Glutamatergic neuron (in vitro differentiated cells): ENCODE results near the gene RHOF. TPM values are rescaled to one million over a fixed set of nuclear protein-coding genes. Genes with fewer than 3 reads are reported as not detected.

ENCODE experiments used
- DNase-seq: peaks from one replicate; pipeline ENCODE4 v3.0.0; 2022
- H3K27ac Mint-ChIP-seq: one replicate; pipeline ENCODE4 v1.8.0; 2020; ENCODE audit warnings: mild to moderate bottlenecking, mixed read lengths, inconsistent platforms; ENCODE audit not compliant: unreplicated experiment
- H3K27me3 Mint-ChIP-seq: one replicate; pipeline ENCODE4 v1.8.0; 2020; ENCODE audit warnings: mild to moderate bottlenecking, moderate library complexity, mixed read lengths, inconsistent platforms; ENCODE audit not compliant: unreplicated experiment
- H3K36me3 Mint-ChIP-seq: one replicate; pipeline ENCODE4 v1.8.0; 2020; ENCODE audit warnings: mild to moderate bottlenecking, mixed read lengths, inconsistent platforms; ENCODE audit not compliant: unreplicated experiment
- H3K4me1 Mint-ChIP-seq: one replicate; pipeline ENCODE4 v1.8.0; 2020; ENCODE audit warnings: mild to moderate bottlenecking, low read depth, mixed read lengths, inconsistent platforms; ENCODE audit not compliant: unreplicated experiment
- H3K4me3 Mint-ChIP-seq: one replicate; pipeline ENCODE4 v1.8.0; 2020; ENCODE audit warnings: mild to moderate bottlenecking, mixed read lengths, inconsistent platforms; ENCODE audit not compliant: unreplicated experiment
- H3K9me3 Mint-ChIP-seq: one replicate; pipeline ENCODE4 v1.8.0; 2020; ENCODE audit warnings: mild to moderate bottlenecking, moderate library complexity, mixed read lengths, inconsistent platforms; ENCODE audit not compliant: unreplicated experiment
- total RNA-seq: library from RNA; stranded (reverse); fragmentation: NEBNext Ultra II Directional; extraction: Animal tissue kit (Norgen Biotek cat#: 25700); gene quantifications from one replicate; pipeline ENCODE4 v1.2.1, GENCODE V29; 2021; ENCODE audit not compliant: unreplicated experiment
- TF ChIP-seq, protein P1 (sequence below): fragments of 200-600 bp; sonication (generic); IDR thresholded peaks from one replicate; pipeline ENCODE4 v1.5.0; 2021; ENCODE audit not compliant: partially characterized antibody, unreplicated experiment

Gene RHOF
- total RNA-seq, 1 donor from 2014 or later, result 31.1 TPM

DNA sequence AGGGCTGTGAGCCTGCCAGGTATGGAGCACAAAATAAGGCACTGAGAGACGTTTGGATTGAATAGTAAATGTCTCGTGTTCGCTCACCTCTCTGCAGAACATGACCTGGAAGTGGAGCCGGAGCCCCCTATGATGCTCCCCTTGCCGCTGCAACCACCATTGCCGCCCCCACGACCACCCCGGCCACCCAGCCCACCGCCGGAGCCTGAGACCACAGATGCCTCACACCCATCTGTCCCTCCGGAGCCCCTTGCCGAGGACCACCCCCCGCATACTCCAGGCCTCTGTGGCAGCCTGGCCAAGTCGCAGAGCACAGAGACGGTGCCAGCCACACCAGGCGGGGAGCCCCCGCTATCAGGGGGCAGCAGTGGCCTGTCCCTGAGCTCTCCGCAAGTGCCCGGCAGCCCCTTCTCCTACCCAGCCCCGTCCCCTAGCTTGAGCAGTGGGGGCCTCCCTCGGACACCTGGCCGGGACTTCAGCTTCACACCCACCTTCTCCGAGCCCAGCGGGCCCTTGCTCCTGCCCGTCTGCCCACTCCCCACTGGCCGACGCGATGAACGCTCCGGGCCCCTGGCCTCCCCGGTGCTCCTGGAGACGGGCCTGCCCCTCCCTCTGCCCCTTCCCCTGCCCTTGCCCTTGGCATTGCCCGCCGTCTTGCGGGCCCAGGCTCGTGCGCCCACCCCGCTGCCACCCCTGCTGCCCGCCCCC is 29.1 kb upstream of the RHOF start:
- Mint-ChIP-seq H3K4me1 (no peaks in the 10 kb centered on the region), H3K36me3 (no peaks in the 10 kb centered on the region), H3K27me3 (peaks cover 7% of the 10 kb centered on the region), H3K27ac (no peak overlapping the region), H3K4me3 (no peak overlapping the region), H3K9me3 (peaks cover 7% of the 10 kb centered on the region)
- TF ChIP-seq, protein P1, sequence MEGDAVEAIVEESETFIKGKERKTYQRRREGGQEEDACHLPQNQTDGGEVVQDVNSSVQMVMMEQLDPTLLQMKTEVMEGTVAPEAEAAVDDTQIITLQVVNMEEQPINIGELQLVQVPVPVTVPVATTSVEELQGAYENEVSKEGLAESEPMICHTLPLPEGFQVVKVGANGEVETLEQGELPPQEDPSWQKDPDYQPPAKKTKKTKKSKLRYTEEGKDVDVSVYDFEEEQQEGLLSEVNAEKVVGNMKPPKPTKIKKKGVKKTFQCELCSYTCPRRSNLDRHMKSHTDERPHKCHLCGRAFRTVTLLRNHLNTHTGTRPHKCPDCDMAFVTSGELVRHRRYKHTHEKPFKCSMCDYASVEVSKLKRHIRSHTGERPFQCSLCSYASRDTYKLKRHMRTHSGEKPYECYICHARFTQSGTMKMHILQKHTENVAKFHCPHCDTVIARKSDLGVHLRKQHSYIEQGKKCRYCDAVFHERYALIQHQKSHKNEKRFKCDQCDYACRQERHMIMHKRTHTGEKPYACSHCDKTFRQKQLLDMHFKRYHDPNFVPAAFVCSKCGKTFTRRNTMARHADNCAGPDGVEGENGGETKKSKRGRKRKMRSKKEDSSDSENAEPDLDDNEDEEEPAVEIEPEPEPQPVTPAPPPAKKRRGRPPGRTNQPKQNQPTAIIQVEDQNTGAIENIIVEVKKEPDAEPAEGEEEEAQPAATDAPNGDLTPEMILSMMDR, result no peak
- no peak for DNase-seq

DNA sequence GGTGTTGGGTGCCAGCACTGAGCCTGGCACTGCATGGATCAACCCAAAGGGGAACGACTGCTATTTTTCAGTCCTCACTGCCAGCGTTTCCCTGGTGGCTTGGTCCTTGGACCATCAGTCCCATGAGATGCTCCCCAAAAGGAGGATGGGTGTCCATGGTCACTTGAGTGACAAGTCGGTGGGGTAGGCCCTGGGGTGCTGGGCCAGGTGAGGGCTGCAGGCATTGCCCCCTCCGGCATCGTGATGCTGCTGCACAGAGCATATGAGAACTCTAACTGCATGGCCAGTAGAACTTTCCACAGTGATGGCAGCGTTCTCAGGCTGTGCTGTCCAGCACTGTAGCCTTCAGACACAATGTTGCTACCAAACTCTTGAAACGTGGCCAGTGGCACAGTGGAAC is 26.6 kb upstream of the RHOF start:
- no peak overlapping the region for H3K27ac Mint-ChIP-seq
- H3K36me3 Mint-ChIP-seq, result no peaks in the 10 kb centered on the region
- H3K27me3 Mint-ChIP-seq, result peaks cover 4% of the 10 kb centered on the region
- TF ChIP-seq, protein P1, result no peak
- H3K4me3 Mint-ChIP-seq, result no peak overlapping the region
- no peaks in the 10 kb centered on the region for H3K4me1 Mint-ChIP-seq
- no peak for DNase-seq
- H3K9me3 Mint-ChIP-seq, result peaks cover 5% of the 10 kb centered on the region

DNA sequence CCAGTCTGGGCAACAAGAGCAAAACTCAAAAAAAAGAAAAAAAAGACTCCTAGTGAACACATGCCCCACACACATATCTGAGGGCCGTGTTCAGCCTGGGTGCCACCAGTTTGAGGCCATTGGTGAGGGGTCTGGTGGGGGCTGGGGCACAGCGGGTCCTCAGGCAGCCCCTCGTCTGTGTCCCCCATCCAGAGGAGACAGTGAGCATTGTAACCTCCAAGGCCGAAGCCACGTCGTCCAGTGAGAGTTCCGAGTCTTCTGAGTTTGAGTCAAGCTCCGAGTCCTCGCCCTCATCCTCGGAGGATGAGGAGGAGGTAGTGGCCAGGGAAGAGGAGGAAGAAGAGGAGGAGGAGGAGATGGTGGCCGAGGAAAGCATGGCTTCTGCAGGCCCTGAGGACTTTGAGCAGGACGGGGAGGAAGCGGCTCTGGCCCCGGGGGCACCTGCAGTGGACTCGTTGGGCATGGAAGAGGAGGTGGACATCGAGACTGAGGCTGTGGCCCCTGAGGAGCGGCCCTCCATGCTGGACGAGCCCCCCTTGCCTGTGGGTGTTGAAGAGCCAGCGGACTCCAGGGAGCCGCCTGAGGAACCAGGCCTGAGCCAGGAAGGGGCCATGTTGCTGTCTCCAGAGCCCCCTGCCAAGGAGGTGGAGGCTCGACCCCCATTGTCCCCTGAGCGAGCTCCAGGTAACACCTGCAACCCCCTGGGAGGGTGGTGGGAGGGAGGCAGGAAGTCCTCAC is 25.9 kb upstream of the RHOF start:
- Mint-ChIP-seq H3K9me3 (peaks cover 5% of the 10 kb centered on the region), H3K4me1 (no peaks in the 10 kb centered on the region), H3K4me3 (no peak overlapping the region), H3K36me3 (no peaks in the 10 kb centered on the region), H3K27me3 (peaks cover 2% of the 10 kb centered on the region), H3K27ac (no peak overlapping the region)
- TF ChIP-seq, protein P1, result no peak
- no peak for DNase-seq

DNA sequence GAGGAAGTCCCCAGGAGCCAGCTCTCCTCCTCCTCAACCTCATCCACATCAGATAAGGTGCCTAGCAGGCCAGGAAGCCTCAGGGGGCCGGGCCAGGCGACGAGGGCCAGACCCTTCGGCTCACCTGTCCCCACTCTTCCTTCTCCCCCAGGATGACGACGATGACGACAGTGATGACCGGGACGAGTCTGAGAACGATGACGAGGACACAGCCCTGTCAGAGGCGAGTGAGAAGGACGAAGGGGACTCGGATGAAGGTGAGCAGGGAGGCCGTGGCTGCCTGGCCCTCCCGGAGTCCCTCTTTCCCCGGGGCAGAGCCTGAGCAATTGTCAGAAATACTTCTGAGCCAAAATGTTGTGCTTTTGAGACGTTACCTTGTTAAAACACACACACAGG is 24.2 kb upstream of the RHOF start:
- no peaks in the 10 kb centered on the region for H3K36me3 Mint-ChIP-seq
- DNase-seq, result no peak
- H3K9me3 Mint-ChIP-seq, result peaks cover 8% of the 10 kb centered on the region
- H3K4me3 Mint-ChIP-seq, result no peak overlapping the region
- peaks cover 8% of the 10 kb centered on the region for H3K27me3 Mint-ChIP-seq
- TF ChIP-seq, protein P1, result no peak
- no peak overlapping the region for H3K27ac Mint-ChIP-seq
- H3K4me1 Mint-ChIP-seq, result peaks cover 1% of the 10 kb centered on the region
